IPS-NIHi11 (cell line): Measurements from ENCODE around the gene TNFSF18.

ENCODE experiments used
- DNase-seq: peaks from one replicate; pipeline ENCODE4 v3.0.0; 2012; ENCODE audit warnings: mixed read lengths, low spot score

Gene TNFSF18

DNA sequence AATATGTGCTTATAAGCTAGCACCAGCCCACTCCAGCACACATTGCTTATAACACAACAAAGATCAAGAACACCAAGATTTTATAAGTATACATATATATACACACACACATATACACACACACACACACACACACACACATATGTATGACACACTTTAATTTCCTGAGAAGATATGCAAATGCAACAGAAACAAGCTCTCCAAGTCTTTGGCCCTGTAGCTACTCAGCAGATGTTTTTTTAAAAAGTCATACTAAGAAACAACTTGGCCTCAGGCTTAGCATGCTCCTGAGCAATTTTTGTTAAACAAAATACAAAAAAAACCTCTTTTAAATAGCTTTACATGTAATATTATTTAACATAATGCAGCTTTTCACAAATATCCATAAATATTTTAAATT, 11.1 kb downstream of the TNFSF18 start:
- DNase-seq = no peak

DNA sequence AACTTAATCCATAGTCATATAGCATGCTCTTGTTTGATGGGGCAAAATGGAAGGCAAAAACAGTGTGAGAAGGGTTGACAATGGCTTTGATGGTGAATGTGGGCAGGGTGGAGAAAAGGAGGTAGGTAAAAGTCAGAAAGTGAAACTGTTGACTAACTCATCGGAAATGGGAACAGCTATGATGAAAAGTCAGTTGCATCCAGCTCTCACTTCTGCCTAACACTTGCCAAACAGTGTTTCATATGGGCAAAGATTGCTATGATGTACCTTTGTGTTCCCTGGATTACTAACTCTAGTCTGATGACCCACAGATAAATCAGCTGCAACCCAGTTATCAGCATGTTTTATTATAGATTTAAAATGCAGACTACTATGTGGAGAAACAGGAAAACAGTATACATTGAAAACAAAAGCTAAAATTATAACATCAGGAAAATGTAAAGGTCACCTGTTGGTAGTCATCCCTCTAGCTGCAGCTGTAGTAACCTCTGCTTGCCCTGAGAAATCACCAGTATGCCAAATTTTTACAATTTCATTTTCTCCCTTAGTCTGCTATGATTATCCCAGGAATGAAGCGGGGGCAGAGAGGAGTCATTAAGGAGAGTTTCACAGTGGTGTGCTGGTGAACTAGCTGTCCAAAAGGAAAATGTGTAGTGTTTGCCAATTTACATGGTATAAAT, 11.7 kb downstream of the TNFSF18 start:
- DNase-seq = no peak

DNA sequence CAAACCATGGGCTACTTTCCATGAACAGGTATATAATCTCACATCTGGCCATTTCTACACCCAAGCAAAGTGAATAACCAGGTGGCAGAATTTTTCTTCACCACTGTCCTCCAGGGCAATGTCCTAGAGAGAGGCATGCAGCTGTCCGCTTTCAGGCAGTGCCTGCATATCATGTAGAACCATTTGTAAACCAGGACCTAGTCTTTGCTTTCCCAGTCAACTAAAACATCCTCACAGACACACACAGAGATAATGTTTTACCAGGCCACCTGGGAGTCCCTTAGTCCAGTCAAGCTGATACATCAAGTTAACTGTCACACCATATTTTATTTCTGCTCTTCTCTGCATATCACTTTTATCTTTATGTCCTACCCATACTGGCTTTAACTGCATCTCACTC, 26.2 kb downstream of the TNFSF18 start:
- DNase-seq = no peak

DNA sequence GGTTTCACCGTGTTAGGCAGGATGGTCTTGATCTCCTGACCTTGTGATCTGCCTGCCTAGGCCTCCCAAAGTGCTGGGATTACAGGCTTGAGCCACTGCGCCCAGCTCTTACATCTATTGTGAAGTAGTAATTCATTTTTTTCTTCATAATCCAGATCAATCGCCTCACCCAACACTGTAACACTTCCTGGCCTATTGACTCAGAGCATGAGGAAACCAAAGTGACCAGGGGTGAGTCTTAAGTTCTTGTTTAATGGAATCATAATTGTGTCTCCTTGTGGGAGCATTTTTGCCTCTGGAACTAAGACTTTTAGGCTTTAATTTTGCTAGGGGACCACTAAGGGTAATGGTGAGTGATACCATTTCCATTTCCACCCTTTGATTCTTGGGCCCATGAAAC, 27.4 kb downstream of the TNFSF18 start:
- no peak for DNase-seq

DNA sequence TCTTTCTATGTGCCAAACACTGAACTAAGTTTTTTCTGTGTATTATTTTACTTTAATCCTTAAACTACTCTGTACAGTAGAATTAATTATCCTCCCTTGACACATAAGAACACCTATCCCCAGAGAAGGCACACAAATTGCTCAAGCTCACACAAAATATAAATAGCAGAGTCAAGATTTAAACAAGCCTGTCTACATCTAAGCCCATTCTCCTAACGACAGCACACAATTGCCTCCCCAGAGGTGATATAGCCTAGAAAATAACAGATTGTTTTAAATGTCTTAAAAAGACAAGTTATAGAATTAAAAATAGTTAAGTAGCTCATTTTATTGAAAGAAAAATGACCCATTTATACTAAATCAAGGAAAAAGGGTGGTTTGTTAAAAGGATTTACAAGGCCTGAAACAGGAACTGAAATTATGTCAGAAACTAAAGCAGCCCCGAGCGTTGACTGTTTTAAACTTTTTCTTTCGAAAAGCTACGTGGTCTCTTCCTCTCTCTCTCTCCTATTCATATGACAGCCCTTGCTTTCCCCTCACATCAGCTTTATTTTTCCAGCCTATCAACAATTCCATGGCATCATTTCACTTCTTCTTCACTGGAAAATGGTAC, 30.5 kb downstream of the TNFSF18 start:
- no peak for DNase-seq

DNA sequence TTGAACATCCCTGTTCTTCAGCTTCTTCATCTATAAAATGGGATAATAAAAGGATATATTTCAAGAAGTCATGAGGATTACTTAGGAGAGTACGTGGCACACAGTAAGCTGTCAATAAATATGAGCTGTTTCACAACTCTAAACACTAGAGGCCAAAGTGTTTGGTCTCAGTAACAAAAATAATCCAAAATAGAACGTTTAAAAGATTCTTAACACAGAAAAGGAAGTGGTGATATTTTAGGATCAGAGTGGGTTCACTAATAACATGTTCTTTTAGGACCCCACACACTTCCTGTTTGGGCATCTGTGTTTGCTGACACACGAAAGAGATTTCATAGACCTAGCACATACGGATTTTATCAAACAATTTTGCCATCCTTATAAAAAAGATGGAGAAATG, 32.9 kb downstream of the TNFSF18 start:
- DNase-seq = no peak

DNA sequence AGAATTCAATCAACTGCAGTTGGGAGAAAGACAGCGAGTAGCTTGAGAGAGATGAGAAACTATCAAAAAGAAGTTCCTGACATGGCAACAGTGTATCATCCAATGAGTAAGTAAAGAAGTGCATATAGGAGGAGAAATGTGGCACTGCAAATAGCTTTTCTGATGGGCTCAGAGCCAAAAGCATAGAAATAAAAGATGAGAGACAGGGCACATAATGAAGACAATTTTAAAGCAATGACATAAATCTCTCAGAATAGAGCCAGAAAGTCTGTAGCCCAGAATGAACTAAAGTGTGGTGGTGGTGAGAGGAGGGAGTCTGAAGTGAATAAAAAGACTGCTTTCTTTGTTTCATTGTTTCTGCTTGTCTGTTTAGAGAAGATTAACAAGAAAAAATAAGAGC, 34.3 kb downstream of the TNFSF18 start:
- DNase-seq = no peak

DNA sequence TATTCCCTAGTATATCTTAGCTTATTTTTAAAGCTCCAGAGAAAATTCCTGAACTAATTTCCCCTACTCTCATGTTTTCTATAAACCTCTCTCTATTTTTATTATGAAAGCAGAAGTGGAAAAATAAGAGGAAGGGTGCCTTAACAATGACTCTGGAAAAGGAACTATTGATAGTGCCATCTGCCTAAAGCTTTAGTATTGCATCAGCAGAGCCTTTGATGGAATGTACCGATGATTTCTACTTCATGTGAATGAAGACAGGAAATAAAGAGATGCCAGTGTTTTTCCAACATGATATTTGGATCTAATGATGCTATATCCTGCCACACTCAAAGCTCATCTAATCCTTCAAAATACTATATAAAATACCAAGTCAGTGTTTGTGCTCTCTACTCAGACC, 35.1 kb downstream of the TNFSF18 start:
- no peak for DNase-seq

DNA sequence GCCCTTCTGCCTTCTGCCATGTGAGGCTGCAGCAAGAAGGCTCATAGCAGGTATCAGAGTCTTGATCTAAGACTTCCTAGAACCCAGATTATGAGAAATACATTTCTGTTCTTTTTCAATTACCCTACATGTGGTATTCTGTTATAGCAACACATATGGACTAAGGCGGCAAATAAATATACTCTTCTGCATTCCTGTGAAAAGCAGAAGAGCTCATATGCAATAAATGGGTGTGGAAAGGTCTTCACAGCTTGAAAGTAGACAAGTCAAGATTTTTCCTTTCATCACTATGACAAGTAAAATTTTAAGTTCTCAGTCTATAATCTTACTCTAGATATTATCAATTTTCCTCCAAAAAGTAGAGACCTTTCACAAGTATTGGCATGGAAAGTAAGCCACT, 36.6 kb downstream of the TNFSF18 start:
- DNase-seq = no peak

DNA sequence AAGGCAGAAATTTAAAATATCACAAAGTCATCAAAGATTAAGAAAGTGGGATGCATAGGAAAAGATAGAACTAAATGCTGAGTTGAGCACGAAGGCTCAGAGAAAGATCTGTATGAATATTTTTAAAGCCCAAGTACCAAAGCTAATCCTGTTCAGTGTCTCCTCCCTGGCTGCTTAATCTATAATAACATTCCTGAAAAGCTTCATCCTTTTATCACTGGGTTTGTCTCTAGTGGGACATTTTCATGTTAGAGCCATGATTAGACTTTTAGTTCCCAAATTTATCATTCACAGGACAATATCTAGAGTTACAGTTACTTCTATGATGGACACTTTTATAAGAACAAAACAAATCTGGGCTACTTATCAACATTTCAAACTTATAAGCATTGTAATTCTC, 38.6 kb downstream of the TNFSF18 start:
- DNase-seq = no peak

DNA sequence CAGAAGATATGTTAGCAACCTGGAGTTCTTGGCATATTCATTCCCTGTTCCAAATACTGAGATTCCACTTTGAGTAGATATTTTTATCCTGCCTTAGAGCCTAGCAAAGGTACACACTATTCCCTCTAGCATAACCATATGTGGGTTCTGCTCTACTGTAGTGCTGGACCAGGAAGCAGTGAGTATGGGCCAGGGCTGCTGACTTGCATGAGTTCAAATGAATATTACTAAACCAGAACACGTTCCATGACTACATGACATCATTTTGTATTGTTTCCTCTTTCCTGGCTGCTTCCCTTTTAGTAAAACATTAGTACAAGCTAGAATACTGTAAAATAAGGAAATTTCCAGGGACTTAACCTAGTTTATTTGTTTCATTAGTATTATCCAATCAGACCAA, 41.1 kb downstream of the TNFSF18 start:
- DNase-seq = no peak

DNA sequence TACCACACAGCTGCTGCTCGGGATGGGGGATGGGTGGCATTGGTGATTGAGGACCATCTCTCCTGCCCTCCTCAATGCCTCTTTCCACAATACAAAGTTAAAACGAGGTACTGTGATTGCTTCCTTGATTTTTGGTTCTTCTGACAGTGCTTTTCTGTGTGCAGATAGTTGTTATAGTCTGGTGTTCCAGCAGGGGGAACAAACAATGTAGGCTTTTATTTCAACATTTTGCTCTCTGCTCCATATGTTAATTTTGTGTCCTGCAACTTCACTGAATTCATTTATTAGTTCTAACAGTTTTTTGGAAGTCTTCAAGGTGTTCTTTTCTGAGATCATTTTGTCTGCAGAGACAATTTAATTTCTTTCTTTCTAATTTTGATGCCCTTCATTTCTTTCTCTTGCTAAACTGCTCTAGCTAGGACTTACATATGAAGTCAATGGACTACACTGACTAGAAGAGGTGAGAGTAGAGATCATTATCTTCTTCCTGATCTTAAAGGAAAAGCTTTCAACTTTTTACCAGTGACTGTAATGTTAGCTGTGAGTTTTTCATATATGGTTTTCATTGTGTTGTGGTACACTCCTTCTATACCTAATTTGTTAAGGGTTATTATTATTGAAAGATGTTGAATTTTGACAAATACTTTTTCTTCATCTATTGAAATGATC, 45.4 kb downstream of the TNFSF18 start:
- DNase-seq = no peak

DNA sequence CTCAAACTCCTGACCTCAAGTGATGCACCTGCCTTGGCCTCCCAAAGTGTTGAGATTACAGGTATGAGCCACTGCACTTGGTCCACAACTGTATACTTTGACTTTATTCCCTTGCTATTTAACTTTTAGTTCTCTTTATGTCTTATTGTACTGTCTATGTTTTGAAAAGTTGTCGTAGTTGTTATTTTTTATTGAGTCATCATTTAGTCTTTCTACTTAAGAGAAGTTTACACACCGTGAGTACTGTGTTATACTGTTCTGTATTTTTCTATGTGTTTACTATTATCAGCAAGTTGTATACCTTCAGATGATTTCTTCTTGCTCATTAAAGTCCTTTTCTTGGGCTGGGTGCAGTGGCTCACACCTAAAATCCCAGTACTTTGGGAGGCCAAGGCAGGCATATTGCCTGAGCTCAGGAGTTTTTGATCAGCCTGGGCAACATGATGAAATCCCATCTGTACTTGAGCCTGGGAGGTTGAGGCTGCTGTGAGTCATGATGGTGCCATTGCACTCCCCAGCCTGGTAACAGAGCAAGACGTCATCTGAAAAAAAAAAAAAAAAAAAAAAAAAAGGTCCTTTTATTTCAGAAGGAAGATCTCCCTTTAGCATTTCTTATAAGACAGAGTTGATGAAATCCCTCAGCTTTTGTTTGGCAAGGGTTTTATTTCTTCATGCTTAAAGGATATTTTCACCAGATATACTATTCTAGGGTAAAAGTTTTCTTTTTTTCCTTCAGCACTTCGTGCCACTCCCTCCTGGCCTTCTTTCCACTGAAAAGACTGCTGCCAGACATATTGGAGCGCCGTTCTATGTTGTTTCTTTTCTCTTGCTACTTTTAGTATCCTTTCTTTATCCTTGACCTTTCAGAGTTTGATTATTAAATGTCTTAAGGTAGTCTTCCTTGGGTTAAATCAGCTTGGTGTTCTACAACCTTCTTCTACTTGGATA, 47.6 kb downstream of the TNFSF18 start:
- no peak for DNase-seq

DNA sequence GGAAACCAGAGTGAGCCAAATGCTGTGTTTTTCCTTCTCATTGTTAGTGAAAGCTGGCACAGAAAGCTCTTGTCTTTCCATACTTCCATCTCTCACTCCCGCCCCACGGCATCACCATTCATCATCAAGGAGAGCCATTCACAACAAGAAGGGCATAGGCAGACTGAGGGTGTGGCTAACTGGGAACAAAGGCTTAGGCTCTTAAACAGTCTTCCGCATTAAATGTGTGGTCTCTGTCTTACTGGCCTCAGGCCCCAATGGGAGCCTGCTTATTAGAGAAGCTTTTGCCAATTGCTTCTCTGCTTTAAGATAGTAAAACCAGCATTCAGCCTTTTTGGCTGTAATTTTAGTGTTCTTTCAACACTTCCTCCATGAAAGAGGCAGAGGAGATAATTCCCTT, 51.4 kb downstream of the TNFSF18 start:
- no peak for DNase-seq

DNA sequence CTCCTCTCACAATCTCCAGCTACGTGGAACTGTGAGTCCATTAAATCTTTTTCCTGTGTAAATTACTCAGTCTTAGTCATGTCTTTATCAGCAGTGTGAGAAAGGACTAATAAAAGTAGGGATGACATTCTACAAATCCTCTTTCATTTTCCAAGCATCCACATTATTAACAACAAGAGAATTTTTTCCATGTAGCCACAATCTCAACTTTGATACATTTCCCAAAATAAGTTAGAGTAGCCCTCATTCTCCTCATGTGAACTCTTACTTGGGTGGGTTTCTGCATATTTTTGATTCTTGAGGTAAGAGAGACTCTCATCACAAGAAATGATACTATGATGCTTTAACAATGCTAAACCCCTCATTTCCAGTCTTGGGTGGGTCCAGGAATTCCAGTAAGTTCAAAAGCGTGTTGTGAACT, 52.8 kb downstream of the TNFSF18 start:
- no peak for DNase-seq

DNA sequence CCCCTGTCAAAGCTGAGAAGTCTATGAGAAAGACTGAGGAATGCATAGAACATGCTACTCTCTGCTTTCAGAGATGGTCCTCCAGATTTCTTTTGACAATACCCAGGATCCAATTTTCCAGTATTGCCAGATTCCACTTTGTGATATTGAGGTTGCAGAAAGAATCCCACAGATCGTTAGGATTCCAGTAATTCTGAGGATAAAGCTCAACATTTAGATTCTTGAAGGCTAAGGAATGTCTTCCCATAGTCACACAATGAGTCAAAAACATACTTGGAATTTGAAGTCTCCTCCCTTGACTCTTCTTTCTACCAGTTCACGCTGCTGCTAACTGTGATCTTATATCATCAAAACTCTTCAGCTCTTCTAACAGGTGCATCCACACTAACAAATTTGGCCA, 57.1 kb downstream of the TNFSF18 start:
- DNase-seq = no peak

DNA sequence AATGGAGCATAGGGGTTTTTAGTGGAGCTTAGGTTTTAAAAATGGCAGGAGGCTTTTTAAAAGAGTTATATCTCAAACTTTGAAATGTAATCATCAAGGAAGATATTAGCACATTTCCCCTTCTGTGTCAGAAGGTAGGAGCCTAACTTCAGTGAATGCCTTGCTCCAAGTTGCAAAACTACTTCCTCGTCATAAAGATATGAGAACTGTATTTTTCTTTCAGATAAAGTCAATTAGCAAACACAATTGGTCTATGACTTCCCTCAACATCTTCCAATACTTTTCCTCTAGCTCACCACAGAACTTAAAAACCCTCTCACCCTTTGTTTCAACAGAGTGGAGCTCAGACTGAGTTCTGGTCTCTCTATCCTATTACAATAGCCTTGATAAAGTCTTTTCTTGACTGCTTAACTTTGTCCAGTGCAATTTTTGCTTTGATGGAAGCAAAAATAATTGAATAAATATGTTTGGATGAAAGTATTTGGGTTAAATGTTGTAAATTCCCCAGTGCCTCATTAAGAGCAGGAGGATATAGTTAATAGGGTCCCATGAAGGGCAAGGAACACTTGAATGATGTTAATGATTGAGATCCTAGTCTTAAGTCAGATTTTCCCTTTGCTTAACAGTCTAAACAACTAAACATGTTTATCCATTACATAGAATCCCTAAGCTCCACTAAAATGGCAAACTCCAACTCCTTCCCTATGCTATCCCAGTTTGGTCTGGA, 58.9 kb downstream of the TNFSF18 start:
- DNase-seq = no peak

DNA sequence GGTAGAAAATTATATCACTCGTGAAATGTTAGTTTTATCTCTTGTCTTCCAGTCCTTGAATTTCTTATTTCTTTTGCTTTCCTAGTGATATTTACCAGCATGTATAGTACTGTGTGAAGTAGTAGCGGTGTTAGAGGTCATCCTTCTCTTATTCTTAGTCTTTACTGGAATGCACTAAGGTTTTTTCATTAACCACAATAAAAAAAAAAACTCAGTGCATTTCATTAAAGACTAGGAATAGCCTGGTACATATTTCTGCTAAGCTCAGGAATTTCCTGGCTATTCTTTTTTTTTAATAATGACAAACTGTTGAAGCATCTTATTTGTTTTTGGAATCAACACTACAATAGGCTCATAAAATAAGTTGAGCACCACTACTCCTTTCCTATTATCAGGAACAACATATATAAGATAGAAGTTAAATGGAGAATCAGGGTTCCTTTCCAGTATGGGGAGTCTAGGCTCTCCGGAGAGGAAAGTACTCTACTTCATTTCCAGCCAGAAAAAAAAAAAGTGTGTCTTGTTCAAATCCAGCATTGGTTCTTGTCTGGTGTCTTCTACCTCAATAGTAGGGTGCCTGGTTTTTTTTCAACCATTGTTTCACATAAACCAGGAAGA, 60.0 kb downstream of the TNFSF18 start:
- DNase-seq = no peak
